Psoas muscle (tissue), 8 donors: Measurements from ENCODE around the gene PHF13. TPM values are rescaled to one million over a fixed set of nuclear protein-coding genes. Genes with fewer than 3 reads are reported as not detected.

Experiments used
- ATAC-seq, 4 donors: fragments of 200-7000 bp; cut with Tn5 transposase; one replicate each; pipeline ENCODE4 v1.9.1; 2020; ENCODE audit warnings: moderate library complexity in 3 of 4, mild to moderate bottlenecking in 2 of 4
- DNase-seq, 2 donors: peaks; one replicate each; pipeline ENCODE4 v3.0.0-alpha.2; 2020
- H3K27ac ChIP-seq: fragments of 200-600 bp; one replicate; pipeline ENCODE4 v1.8.0; 2022
- H3K27me3 ChIP-seq, 3 donors: fragments of 200-600 bp in 1 of 3; one replicate each; pipeline versions ENCODE4 v1.6.1 to v1.8.0; 2013 to 2022; ENCODE audit warnings: low read length in 2 of 3, mild to moderate bottlenecking in 2 of 3, moderate library complexity in 1 of 3; ENCODE audit not compliant: insufficient read depth in 3 of 3
- H3K36me3 ChIP-seq, 2 donors: fragments of 200-600 bp in 1 of 2; one replicate each; pipeline versions ENCODE4 v1.6.1 to v1.8.0; 2013 to 2022; ENCODE audit warnings: low read depth in 1 of 2, mild to moderate bottlenecking in 1 of 2, moderate library complexity in 1 of 2; ENCODE audit not compliant: insufficient read depth in 1 of 2
- H3K4me1 ChIP-seq: fragments of 200-600 bp; one replicate; pipeline ENCODE4 v1.8.0; 2022
- H3K4me3 ChIP-seq: fragments of 200-600 bp; one replicate; pipeline ENCODE4 v1.8.0; 2022; ENCODE audit warnings: mild to moderate bottlenecking
- H3K9me3 ChIP-seq: fragments of 200-600 bp; one replicate; pipeline ENCODE4 v1.8.0; 2022
- WGBS, 3 donors: extraction: QIAGEN DNeasy Blood & Tissue Kit; methylation state at CpG; one replicate each; pipeline versions ENCODE4 v1.1.6 to v1.1.7; 2013; 5-methylcytosine and 5-hydroxymethylcytosine counted together
- intact Hi-C, 2 donors: fragments of 100-400 bp; cut with DNase I; formaldehyde crosslinking; loops; one replicate each; pipeline versions ENCODE4 v1.11.0 to v1.14.2; 2022
- polyA plus RNA-seq, 3 donors: library from polyadenylated mRNA; stranded (reverse); fragments of 200-250 nt; gene quantifications; one replicate each; pipeline ENCODE4 v1.2.3, GENCODE V29; 2013
- total RNA-seq, 4 donors: library from RNA; stranded (reverse); fragmentation: NEBNext Ultra II Directional in 2 of 4; extraction: Animal tissue kit (Norgen Biotek cat#: 25700) in 2 of 4; gene quantifications; one replicate each; pipeline versions ENCODE4 v1.2.1 to v1.2.4, GENCODE V29; 2021 to 2023
- TF ChIP-seq, protein P1 (sequence below): fragments of 200-600 bp; IDR thresholded peaks from one replicate; pipeline ENCODE4 v1.8.0; 2022; ENCODE audit warnings: antibody characterized with exemption
- donor health status: healthy with polysubstance abuse.
- donor health status: DM: no; HTN: no; CAD: no; lungs with moderate emphysema.
- donor health status: Bipolar disorder and iron deficiency.
- donor health status: healthy.
- donor health status: DM: yes; HTN: yes; CAD: no.
- donor health status: DM: no; HTN: no; CAD: no.
- donor health status: DM: no; HTN: no; CAD: no.
- donor health status: DM: yes; HTN: yes; CAD: no.

PHF13 gene
- total and polyA plus RNA-seq, 7 donors = 4.8 to 21.3 (median 7.5) TPM

GRCh38 chr1:6581561-6582305 lies 31.8 kb upstream of the PHF13 start:
- intact Hi-C loops = no loop called here
- DNase-seq = no peak
- WGBS, 3 donors = 64 to 77% (median 69%) methylated on average over 10 of the region's 10 CpGs
- ATAC-seq = no peak
- Histone ChIP-seq H3K27me3 (no peaks in the 10 kb centered on the region), H3K4me3 (peak overlapping the region; percentile 86), H3K36me3 (peaks cover 0 to 8% of the 10 kb centered on the region in 2 donors), H3K4me1 (peaks cover 20% of the 10 kb centered on the region), H3K9me3 (no peaks in the 10 kb centered on the region), H3K27ac (peak overlapping the region; percentile 93)
- TF ChIP-seq, protein P1, sequence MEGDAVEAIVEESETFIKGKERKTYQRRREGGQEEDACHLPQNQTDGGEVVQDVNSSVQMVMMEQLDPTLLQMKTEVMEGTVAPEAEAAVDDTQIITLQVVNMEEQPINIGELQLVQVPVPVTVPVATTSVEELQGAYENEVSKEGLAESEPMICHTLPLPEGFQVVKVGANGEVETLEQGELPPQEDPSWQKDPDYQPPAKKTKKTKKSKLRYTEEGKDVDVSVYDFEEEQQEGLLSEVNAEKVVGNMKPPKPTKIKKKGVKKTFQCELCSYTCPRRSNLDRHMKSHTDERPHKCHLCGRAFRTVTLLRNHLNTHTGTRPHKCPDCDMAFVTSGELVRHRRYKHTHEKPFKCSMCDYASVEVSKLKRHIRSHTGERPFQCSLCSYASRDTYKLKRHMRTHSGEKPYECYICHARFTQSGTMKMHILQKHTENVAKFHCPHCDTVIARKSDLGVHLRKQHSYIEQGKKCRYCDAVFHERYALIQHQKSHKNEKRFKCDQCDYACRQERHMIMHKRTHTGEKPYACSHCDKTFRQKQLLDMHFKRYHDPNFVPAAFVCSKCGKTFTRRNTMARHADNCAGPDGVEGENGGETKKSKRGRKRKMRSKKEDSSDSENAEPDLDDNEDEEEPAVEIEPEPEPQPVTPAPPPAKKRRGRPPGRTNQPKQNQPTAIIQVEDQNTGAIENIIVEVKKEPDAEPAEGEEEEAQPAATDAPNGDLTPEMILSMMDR = no peak

GRCh38 chr1:6582370-6582769 lies 31.2 kb upstream of the PHF13 start:
- WGBS, 3 donors = 80 to 90% (median 85%) methylated on average over 1 of the region's 1 CpG
- Histone ChIP-seq H3K27ac (peak overlapping the region; percentile 93), H3K36me3 (peaks cover 0 to 8% of the 10 kb centered on the region in 2 donors), H3K9me3 (no peaks in the 10 kb centered on the region), H3K4me1 (peaks cover 26% of the 10 kb centered on the region), H3K27me3 (no peaks in the 10 kb centered on the region), H3K4me3 (no peak overlapping the region)
- intact Hi-C loops = no loop called here
- DNase-seq = no peak
- TF ChIP-seq, protein P1 = no peak
- ATAC-seq = no peak

- ATAC-seq (no peak), DNase-seq (no peak)
- intact Hi-C loops = loop anchor here in 1 of 2 donors (5.0 kb wide), 1 partner anchor 38 kb away; the partner anchor contains the start of gene THAP3
- WGBS, 3 donors = 49 to 64% (median 51%) methylated on average over 21 of the region's 21 CpGs
- Histone ChIP-seq H3K9me3 (no peaks in the 10 kb centered on the region), H3K27ac (peak overlapping the region; percentile 98), H3K4me3 (no peak overlapping the region), H3K27me3 (no peaks in the 10 kb centered on the region), H3K4me1 (peaks cover 47% of the 10 kb centered on the region), H3K36me3 (peaks cover 0 to 24% of the 10 kb centered on the region in 2 donors)
- TF ChIP-seq, protein P1 = peak; percentile 25
Measured at GRCh38 chr1:6584126-6585080, 29.1 kb upstream of the PHF13 start.

GRCh38 chr1:6585081-6585722 lies 28.3 kb upstream of the PHF13 start:
- no peaks in the 10 kb centered on the region for H3K27me3 ChIP-seq
- TF ChIP-seq, protein P1 = no peak
- peak overlapping the region; percentile 98 for H3K27ac ChIP-seq
- DNase-seq (no peak), ATAC-seq (no peak)
- peaks cover 55% of the 10 kb centered on the region for H3K4me1 ChIP-seq
- intact Hi-C loops = loop anchor here in 1 of 2 donors (5.0 kb wide), 1 partner anchor 37 kb away; the partner anchor contains the start of gene THAP3
- H3K4me3 ChIP-seq = no peak overlapping the region
- WGBS, 3 donors = 72 to 91% (median 76%) methylated on average over 10 to 12 of the region's 12 CpGs
- H3K9me3 ChIP-seq = no peaks in the 10 kb centered on the region
- peaks cover 0 to 32% of the 10 kb centered on the region in 2 donors for H3K36me3 ChIP-seq
